ENCODE results near the gene ADAMTS13. TPM values are rescaled to one million over a fixed set of nuclear protein-coding genes. Genes with fewer than 3 reads are reported as not detected.

The ADAMTS13 gene
- total RNA-seq, 1 experiment from 2014 or later, result 4.7 TPM

DNA sequence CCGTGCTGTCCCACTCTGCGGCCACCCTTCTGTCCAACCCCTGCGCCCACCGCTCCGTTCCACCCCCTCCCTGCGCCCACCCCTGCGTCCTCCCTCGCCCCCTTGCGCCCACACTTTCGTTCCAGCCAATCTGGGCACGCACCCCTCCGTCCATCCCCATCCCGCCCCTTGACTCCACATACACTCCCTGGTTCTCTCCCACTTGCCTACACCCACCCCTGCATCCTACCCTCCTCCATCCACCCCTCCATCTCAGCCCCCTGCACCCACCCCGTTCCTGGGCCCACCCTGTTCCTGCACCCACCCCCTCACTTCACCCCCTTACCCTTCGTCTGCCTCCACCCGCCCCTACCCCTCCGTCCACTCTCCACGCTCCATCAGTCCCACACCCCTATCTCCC, 7.0 kb downstream of the ADAMTS13 start:
- CTCF ChIA-PET, result no interaction called here
- intact Hi-C loops (cut with micrococcal nuclease; ENCODE audit: unreplicated experiment), result no loop called here
- no TSS peak for BruUV-seq (replicated peaks)
- Mint-ChIP-seq H3K4me3 (ENCODE audit: low read depth, unreplicated experiment) (no peak overlapping the region), H3K27me3 (ENCODE audit: unreplicated experiment) (peaks cover 11% of the 10 kb centered on the region), H3K36me3 (ENCODE audit: insufficient read depth, unreplicated experiment) (peaks cover 5% of the 10 kb centered on the region), H3K27ac (ENCODE audit: unreplicated experiment) (no peak overlapping the region), H3K9me3 (ENCODE audit: low read depth, unreplicated experiment) (no peaks in the 10 kb centered on the region), H3K4me1 (ENCODE audit: low read depth, unreplicated experiment) (no peaks in the 10 kb centered on the region)
- no peak for DNase-seq
- TF ChIP-seq, protein P1, sequence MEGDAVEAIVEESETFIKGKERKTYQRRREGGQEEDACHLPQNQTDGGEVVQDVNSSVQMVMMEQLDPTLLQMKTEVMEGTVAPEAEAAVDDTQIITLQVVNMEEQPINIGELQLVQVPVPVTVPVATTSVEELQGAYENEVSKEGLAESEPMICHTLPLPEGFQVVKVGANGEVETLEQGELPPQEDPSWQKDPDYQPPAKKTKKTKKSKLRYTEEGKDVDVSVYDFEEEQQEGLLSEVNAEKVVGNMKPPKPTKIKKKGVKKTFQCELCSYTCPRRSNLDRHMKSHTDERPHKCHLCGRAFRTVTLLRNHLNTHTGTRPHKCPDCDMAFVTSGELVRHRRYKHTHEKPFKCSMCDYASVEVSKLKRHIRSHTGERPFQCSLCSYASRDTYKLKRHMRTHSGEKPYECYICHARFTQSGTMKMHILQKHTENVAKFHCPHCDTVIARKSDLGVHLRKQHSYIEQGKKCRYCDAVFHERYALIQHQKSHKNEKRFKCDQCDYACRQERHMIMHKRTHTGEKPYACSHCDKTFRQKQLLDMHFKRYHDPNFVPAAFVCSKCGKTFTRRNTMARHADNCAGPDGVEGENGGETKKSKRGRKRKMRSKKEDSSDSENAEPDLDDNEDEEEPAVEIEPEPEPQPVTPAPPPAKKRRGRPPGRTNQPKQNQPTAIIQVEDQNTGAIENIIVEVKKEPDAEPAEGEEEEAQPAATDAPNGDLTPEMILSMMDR (IDR thresholded peaks at IDR 0.05; ENCODE audit: unreplicated experiment), result no peak

DNA sequence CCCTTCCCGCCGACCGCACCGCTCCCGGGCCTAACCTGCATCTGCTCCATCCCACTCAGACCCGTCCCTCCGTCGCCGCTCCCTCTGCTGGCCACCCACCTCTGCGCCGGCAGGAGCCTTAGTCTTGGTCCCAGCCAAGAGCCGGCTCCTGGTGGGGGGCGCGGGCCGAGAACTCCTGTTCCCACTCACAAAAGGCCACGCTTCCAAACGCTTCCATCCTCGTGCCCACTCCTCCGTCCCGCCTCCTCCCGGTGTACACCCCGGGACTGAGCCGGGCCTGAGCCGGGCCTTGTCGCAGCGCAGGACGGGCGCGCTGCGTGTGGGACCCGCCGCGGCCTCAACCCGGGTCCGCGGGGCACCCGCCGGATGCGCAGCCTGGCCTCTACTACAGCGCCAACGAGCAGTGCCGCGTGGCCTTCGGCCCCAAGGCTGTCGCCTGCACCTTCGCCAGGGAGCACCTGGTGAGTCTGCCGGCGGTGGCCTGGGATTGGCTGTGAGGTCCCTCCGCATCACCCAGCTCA, 7.5 kb downstream of the ADAMTS13 start:
- Mint-ChIP-seq H3K27me3 (ENCODE audit: unreplicated experiment) (peaks cover 11% of the 10 kb centered on the region), H3K4me3 (ENCODE audit: low read depth, unreplicated experiment) (no peak overlapping the region), H3K36me3 (ENCODE audit: insufficient read depth, unreplicated experiment) (peaks cover 5% of the 10 kb centered on the region), H3K4me1 (ENCODE audit: low read depth, unreplicated experiment) (no peaks in the 10 kb centered on the region), H3K9me3 (ENCODE audit: low read depth, unreplicated experiment) (no peaks in the 10 kb centered on the region), H3K27ac (ENCODE audit: unreplicated experiment) (no peak overlapping the region)
- no TSS peak for BruUV-seq (replicated peaks)
- no peak for DNase-seq
- CTCF ChIA-PET, result interaction anchor here (0.6 kb wide), 1 partner anchor 30 kb away, joined by 3 read pairs; the partner anchor contains the start of gene CACFD1
- intact Hi-C loops (cut with micrococcal nuclease; ENCODE audit: unreplicated experiment), result no loop called here
- TF ChIP-seq, protein P1 (IDR thresholded peaks at IDR 0.05; ENCODE audit: unreplicated experiment), result no peak

DNA sequence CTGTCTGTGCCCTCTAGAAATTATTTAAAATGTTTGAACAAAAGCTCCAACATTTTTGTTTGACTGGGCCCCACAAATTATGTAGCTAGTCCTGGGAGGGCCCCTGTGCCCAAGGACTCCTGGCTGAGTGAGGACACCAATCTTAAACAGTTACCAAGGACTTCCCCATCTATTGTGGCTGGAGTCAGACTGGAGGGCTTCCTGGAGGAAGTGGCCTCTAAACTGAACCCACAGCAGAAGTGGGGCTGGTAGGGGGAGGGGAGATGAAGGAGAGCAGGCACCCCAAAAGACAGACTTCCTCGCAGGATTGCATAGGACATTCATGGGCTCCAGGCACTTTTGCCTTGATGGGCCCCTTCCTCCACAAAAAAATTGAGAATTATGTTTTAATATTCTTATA, 8.1 kb downstream of the ADAMTS13 start:
- Mint-ChIP-seq H3K27me3 (ENCODE audit: unreplicated experiment) (peaks cover 11% of the 10 kb centered on the region), H3K27ac (ENCODE audit: unreplicated experiment) (no peak overlapping the region), H3K9me3 (ENCODE audit: low read depth, unreplicated experiment) (no peaks in the 10 kb centered on the region), H3K36me3 (ENCODE audit: insufficient read depth, unreplicated experiment) (peaks cover 5% of the 10 kb centered on the region), H3K4me1 (ENCODE audit: low read depth, unreplicated experiment) (no peaks in the 10 kb centered on the region), H3K4me3 (ENCODE audit: low read depth, unreplicated experiment) (no peak overlapping the region)
- TF ChIP-seq, protein P1 (IDR thresholded peaks at IDR 0.05; ENCODE audit: unreplicated experiment), result no peak
- intact Hi-C loops (cut with micrococcal nuclease; ENCODE audit: unreplicated experiment), result no loop called here
- BruUV-seq (replicated peaks), result no TSS peak
- CTCF ChIA-PET, result no interaction called here
- DNase-seq, result no peak

DNA sequence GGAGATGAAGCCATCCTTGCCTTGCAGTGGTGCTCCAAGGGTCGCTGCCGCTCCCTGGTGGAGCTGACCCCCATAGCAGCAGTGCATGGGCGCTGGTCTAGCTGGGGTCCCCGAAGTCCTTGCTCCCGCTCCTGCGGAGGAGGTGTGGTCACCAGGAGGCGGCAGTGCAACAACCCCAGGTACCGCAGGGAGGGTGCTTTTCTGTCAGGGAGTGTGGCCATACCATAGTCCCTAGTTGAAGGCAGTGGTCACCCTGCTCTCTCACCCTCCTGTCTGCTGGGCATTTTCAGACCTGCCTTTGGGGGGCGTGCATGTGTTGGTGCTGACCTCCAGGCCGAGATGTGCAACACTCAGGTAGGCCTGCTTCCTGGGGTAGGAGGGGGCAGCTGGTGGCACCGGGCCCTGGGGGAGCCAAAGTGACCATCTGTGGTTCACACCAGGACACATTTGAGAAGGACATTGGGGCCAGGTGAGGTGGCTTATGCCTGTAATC, 11.2 kb downstream of the ADAMTS13 start:
- no TSS peak for BruUV-seq (replicated peaks)
- CTCF ChIA-PET, result no interaction called here
- TF ChIP-seq, protein P1 (IDR thresholded peaks at IDR 0.05; ENCODE audit: unreplicated experiment), result no peak
- Mint-ChIP-seq H3K4me1 (ENCODE audit: low read depth, unreplicated experiment) (no peaks in the 10 kb centered on the region), H3K27ac (ENCODE audit: unreplicated experiment) (no peak overlapping the region), H3K36me3 (ENCODE audit: insufficient read depth, unreplicated experiment) (peaks cover 5% of the 10 kb centered on the region), H3K4me3 (ENCODE audit: low read depth, unreplicated experiment) (no peak overlapping the region), H3K27me3 (ENCODE audit: unreplicated experiment) (no peaks in the 10 kb centered on the region), H3K9me3 (ENCODE audit: low read depth, unreplicated experiment) (no peaks in the 10 kb centered on the region)
- no peak for DNase-seq
- intact Hi-C loops (cut with micrococcal nuclease; ENCODE audit: unreplicated experiment), result no loop called here
